SK-MEL-5 (cell line): ENCODE data around the gene CCP110. TPM values are rescaled to one million over a fixed set of nuclear protein-coding genes. Genes with fewer than 3 reads are reported as not detected.

ENCODE experiments used
- DNase-seq: peaks from one replicate; pipeline ENCODE4 v3.0.0-alpha.2; 2016; ENCODE audit warnings: low read depth, low spot score
- in situ Hi-C: cut with HindIII; loops from 2 replicates; pipeline ENCODE4 v1.10.0; 2016; ENCODE audit warnings: low sequenced_read_pairs, high pct_unique_total_duplicates, low pct_unique_long_range_greater_than_20kb
- total RNA-seq: library from RNA; depleted of rRNA; stranded (reverse); fragments of >200 nt; shearing (Covaris generic); gene quantifications from 2 replicates; pipeline ENCODE4 v1.2.3, GENCODE V29; 2014

Gene CCP110
- total RNA-seq, 1 experiment from 2014 or later: 6.4 TPM

DNA sequence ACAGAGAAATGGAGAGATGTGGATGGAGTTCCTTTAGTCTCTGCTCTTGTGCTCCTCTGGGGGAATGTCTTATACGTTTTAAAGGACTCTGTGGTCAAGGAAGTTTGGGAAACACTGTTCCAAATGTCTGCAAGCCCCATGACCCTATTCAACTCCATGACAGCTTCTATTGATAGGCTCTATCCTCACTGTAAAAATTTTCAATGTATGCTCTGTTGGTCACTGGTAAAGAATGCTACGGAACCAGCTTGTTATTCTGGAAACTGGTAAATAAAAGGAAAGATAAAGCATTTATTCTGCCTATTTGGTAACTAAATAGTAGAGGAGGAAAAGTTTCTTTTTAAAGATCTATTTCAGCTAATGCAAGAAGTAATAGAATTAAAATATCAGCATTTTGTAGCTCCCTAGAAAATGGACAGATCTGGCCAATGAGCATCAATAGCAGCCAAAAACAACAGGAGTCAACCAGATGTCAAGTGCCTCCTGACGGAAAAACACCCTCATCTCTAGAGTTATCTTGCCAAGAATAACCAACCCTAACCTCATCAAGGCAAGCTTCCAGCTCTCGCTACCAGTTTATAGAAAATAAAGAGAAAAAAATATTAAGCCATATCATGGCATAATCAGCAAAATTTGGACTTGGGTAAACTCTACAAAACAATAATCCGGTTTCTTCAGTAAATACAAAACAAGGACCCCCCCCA, 18.0 kb upstream of the CCP110 start:
- in situ Hi-C loops: no loop called here

DNA sequence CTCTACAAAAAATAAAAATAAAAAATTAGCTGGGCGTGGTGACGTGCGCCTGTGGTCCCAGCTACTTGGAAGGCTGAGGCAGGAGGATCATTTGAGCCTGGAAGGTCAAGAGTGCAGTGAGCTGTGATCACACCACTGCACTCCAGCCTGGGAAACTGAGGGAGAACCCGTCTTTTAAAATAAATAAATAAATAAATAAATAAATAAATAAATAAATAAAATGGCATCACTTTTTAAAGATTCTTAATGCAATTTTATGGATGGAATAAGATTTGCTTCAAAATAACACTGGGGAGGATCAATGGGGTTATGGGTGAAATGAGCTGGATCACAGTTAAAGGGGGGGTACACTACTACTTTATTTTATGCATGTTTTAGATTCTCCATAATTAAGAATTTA, 16.8 kb upstream of the CCP110 start:
- DNase-seq: no peak
- in situ Hi-C loops: no loop called here

More for the DNA sequence above, 18.0 kb upstream of the CCP110 start:
- no peak for DNase-seq

DNA sequence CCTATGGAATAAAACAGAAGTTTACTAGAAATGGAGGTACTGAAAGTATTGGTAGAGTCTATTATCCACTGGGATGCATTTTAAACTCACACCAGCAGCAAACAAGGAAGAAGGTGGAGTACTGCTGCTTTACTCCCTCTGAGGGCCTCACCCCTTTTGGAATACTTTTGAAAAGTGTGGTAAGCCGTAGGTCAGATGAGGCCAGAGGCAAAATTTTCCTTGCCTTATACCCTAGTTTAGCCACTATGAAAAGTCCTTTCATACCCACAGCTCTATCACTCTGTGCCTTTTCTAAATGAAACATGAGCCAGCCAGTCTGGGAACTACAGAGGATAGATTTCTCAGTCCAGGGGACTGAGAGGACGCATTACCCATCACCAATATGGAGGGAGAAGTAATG, 15.9 kb upstream of the CCP110 start:
- DNase-seq: peak; percentile 43
- in situ Hi-C loops: no loop called here

DNA sequence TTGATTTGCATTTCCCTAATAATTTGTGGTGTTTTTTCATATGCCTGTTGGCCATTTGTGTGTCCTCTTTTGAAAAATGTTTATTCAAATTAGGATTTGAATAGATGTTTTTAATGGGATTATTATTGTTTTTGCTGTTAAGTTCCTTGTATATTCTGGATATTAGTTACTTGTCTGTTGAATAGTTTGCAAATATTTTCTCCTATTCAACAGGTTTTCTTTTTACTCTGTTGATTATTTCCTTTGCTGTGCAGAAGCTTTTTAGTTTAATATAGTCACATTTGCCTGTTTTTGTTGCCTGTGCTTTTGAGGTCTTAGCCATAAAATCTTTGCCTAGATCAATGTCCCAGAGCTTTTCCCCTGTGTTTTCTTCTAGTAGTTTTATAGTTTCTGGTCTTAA, 11.4 kb upstream of the CCP110 start:
- no peak for DNase-seq
- in situ Hi-C loops: no loop called here

DNA sequence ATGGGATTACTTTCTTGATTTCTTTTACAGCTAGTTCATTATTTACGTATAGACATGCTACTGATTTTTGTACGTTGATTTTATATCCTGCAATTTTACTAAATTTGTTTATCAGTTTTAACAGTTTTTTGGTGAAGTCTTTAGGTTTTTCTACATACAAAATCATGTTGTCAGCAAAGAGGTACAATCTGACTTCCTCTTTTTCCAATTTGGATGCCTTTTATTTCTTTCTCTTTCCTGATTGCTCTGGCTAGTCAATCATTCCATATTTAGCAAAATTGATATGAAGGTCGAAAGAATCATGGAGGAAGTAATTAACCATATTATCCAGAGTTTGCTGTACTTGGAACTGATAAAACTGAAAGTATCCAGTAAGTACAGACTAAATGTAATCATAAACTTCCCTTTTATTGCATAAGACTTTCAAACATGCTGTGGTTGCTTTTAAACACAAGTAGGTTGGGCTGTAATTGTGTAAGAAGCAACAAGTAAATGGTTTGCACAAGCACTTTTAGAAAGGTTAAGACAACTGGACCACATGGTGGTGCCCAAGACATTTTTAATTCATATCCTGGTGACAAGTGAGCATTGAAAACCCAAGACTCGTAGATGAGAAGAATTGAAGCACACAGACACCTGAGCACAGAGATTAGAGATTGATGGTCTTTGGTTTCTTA, 10.2 kb upstream of the CCP110 start:
- no peak for DNase-seq
- in situ Hi-C loops: no loop called here

DNA sequence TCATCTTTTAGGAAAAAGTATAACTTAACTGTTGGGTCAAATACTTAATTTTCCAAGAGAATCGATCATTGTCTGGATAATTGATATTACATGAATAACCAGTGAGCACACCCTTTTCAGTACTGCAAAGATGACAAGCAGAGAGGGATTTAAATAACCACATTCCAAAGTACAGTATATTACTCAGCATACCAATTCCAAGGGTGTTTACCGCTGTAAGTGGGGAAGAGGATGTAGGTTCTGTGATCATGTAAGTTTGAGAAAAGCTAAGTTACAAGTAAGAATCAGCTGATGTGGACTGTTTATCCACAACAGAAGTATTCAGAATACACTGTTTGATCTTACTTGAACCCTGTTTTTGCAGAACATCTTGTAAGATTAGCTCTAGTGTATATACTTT, 8.0 kb upstream of the CCP110 start:
- DNase-seq: no peak
- in situ Hi-C loops: no loop called here

DNA sequence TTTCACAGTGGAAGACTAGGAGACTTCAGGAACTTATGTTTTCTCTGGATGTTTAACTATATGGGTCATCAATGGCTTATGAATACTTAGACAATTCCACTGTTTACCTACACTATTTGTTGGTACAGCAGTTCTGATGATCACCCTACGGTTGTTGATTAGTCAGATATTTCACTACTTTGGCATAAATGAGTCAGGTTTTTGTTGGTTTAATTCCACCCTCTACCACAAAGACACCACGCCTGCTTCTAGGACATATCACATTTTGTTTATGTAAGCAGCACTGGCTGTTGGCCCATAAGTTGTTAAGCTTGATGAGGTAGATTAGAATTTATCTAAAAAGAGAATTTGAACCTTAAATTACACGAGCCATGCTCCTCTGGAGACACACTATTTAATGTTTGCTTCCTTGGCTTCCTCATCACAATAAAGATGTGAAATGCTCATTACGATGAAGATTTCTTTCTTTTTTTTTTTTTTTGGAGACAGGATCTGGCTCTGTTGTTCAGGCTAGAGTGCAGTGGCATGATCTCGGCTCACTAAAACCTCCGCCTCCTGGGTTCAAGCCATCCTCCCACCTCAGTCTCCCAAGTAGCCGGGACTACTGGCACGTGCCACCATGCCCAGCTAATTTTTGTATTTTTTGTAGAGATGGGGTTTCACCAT, 6.2 kb upstream of the CCP110 start:
- no peak for DNase-seq
- in situ Hi-C loops: no loop called here

DNA sequence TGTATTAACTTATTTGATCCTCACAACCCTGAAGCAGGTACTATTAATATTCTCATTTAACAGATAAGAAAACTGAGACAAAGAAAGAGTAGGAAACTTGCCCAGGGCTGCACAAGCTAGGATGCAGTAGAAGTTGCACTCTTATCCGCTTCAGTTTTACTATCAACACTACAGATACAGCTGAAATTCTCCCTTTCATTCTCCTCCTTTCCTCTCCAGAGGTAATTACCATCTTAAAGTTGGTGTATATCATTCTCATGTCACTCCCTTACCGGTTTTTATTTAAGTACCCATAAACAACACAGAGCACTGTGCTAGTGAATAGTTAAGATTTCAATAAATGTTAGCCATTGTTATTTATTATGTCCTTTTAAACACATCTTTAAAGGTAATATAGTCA, 5.4 kb upstream of the CCP110 start:
- DNase-seq: no peak
- in situ Hi-C loops: no loop called here

DNA sequence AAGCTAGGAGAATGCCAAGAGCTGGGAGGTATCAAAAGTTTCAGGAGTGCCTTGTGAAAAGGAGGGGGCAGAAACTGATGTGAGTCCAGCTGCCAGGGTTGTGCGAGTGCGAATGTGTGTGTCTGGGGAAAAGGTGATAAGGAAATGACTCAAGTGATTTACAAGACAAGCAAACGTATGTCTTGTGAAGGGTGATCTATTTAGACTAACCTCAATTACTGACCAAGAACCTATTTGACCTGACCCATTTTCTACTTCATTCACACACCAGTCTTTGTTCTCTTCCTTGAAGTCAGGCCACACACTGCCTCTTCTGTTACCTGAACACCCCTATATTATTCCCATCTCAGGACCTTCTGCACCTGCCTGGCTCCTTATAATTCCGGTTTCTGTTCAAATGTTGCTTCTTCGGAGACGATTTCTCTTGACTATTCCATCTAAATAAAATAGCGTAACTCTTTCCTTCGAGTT, 2.8 kb upstream of the CCP110 start:
- in situ Hi-C loops: no loop called here
- no peak for DNase-seq

DNA sequence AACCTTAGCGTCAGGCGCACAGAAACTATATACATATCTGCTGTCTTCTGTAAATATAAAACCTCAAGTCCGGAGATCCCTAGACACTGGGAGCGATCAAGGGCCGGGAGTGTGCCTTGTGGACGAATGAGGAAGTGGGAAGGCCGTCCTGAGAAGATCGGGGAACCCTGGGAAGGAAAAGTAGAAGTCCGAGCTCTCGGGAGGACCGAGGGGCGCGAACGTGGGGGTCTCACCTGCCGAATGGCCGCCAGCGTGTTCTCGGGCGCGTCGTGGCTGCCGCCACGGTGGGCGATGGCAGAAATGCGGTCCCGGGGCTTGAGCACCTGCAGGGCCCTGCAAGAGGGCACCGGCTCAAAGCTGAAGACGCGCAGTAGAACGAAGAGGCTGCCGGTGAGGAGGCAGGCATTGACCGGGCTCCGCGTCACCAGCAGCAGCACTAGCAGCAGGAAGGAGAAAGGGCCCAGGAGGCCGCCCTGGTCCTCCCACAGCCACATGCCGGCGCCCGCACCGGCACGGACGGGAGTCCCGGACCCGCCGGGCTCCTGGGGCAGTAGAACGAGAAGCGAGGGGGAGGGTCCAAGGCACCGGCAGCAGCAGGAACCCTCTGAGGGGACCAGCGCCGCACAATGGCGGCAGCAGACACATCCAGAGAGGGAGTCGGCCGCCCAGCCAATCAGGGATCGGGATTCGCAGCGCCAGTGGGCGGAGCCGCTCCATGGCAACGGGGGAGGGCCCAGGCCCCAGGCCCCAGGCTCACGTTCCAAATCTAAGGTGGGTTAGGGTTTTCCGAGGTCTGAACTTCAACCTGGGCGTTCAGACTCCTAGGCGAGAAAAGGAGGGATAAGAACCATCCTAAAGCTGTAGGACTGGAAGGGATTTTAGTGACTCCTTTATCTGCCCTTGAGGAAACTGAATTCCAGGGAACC, 2.0 kb upstream of the CCP110 start, which contains the start of gene GDE1:
Gene GDE1, minus strand, starts transcription at position 628 of the 926 bp plus-strand sequence. Its CDS starts 134 bp downstream, at position 494.
- in situ Hi-C loops: no loop called here
- DNase-seq: peak; percentile 88

DNA sequence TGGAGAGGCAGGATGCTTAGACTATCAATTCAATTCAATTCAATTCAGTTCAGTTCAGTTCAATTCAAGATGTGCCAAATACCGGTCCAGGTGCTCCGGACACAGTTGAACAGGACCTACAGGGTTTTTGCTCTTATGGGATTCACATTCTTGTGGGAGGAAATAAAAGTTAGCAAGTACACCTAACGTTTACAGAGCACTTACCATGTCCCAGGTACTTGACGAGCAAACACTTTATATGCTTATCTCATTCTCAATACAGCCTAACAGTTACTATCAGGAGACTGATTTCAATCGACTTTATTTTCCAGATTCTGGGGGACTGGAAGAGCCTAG, 1.4 kb upstream of the CCP110 start:
- DNase-seq: no peak
- in situ Hi-C loops: no loop called here

DNA sequence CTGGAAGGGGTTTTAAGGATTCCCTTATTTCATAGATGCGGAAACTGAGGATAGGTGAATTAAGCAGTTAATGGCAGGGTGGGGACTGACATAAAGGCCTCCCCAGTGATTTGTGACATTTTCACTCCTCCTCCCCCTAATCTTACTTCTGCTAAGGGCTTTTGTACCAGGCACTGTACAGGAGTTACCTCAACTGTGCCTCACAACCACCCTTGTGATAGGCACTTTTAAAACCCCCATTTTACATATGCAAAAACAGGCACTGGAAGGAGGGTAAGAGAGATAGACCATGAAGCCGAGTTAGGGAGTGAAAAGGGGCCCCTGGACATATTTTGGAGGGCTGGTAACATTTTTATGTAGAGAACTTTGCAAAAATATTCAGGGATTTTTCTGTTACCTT, 982 bp upstream of the CCP110 start:
- in situ Hi-C loops: no loop called here
- no peak for DNase-seq

DNA sequence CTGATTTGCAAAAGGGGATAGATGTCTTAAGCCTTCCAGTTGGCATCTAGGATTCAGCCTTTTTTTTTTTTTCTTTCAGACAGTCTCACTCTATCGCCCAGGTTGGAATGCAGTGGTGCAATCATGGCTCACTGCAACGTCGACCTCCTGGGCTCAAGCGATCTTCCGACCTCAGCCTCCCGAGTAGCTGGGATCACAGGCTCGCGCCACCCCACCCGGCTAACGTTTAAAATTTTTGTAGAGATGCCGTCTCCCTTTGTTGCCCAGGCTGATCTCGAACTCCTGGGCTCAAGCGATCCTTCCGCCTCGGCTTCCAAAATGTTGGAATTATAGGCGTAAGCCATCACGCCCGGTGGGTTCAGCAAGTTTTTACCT, 571 bp upstream of the CCP110 start:
- no peak for DNase-seq
- in situ Hi-C loops: no loop called here

DNA sequence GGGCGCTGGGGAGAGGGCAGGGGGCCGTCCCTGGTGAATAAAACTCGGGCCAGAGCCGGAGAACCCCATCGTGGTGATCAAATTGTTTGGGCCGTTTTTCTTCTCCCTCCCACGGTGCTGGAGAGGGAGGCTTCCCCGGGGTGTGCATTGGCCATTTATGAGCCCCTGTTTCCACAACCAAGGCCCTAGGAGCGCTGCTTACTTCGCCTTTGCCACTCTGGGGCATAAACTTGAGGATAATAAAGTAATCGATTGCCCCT, 544 bp downstream of the CCP110 start:
- in situ Hi-C loops: no loop called here
- no peak for DNase-seq

DNA sequence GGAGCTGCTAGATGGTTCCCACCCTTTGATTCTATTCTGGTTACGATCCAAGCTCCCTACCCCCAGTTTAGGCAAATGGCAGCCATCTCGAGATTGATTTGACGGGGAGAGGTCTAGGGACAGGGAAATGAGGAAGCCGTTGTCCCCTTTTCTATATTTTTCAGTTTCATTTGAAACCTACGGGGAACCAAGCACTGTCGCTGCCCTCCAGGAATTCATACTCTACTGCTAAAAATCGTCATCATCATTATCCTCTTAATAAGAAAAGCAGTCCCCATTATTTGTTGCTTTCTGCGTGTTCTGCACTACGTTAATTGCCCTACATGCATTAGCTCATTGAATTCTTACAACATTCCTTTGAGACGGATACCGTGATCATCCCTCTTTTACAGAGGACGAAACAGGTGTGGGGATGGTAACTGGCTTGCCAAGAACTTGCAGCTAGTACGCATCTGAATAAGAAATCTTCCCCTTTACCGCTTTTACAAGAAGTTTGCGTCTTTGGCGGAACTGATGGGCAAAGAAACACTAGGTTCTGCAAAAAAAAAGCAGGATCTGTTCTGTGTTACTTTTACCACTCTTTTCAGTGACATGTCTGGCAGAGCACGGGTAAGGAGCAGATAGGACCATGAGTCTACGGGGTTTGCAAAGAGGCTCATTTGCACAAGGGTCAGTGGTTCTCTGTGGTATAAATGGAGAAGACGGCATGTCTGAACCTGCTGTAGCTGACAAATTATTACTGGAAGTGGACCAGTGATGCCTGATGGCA, 1.1 kb downstream of the CCP110 start:
- in situ Hi-C loops: no loop called here
- no peak for DNase-seq

DNA sequence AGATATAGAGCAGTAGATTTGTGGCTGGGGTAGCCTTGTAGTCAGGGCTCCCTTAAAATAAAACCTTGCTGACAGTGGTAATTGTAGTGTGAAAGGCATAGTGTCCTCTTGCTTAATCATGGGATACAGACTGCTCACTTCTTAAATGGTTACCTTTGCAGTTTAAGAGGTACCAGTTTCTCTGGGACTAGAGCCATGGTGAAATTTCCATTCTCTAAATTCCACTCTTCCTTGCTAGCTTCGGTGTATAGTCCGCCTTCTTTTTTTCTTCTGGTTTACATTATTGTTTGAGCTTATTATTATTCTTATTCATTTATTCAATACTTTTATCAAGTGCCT, 1.6 kb downstream of the CCP110 start:
- no peak for DNase-seq
- in situ Hi-C loops: no loop called here

DNA sequence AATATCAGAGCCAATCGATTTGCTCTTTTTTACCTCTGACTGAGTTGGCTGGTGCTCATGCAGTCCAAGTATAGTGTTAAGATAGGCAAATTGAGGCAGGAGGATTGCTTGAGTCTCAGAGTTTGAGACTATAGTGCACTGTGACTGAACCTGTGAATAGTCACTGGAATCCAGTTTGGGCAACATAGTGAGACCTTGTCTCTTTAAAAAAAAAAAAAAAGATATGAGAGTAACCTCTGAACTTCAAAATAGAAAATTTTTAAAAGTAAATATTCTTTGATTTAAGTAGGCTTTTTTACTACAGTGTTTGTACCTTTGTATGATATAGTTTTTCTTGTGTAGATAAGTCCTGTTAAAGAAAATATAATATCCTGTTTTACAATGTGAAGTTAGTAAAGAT, 3.4 kb downstream of the CCP110 start:
- DNase-seq: no peak
- in situ Hi-C loops: no loop called here

DNA sequence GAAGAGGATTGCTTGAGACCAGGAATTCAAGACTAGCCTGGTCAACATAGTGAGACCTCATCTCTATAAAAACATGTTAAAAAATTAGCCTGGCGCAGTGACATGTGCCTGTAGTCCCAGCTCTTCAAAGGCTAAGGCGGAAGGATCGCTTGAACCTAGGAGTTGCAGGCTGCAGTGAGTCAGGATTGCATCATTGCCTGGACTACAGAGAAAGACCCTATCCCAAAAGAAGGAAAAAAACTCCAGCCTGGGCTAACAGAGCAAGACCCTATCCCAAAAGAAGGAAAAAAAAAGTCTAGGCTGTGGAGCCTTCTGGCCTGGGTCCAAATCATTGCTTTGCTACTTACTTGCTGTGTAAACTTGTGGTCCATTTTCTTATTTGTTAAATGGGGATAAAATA, 4.9 kb downstream of the CCP110 start:
- in situ Hi-C loops: no loop called here
- DNase-seq: no peak
